ENCODE results near the gene DOK6.

DNA sequence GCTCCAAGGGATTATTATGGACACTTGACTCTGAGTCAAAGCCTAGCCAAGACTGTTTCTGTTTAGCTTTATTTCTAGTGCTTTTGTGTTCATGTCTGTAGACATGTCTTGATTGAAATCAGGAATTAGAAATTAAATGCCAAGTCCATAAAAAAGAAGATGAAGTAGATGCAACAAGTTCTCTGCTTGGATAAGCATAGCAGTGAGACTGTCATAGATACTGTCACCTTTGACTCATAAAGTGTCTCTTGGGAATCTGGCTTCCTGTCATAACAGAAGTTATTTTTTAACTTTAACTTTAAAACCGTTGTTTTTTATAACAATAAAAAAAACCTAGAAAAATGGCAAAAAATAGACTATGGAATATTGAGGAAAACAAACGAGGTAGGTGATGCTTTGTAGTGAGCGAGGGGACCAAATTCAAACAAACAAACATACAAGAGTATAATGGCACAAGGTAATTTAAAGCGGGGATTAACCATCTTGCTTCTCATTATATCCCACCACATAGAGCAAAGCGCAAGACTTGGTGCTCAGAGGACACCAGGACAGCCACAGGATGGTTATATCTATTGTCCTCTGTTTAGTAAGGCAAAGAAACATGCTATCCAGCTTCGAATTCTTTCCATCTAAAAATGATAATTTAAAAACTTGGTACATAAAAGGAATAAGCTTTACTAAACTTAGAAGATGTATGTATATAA, 482.4 kb downstream of the DOK6 start:
- no peak for TF ChIP-seq POLR2AphosphoS5 (IDR thresholded peaks at IDR 0.05; ENCODE audit: low read depth, low read length)
- no peak for TF ChIP-seq PRPF4 (IDR thresholded peaks at IDR 0.05; ENCODE audit: low read depth, low read length, poor library complexity, severe bottlenecking)
- TF ChIP-seq, protein P1, sequence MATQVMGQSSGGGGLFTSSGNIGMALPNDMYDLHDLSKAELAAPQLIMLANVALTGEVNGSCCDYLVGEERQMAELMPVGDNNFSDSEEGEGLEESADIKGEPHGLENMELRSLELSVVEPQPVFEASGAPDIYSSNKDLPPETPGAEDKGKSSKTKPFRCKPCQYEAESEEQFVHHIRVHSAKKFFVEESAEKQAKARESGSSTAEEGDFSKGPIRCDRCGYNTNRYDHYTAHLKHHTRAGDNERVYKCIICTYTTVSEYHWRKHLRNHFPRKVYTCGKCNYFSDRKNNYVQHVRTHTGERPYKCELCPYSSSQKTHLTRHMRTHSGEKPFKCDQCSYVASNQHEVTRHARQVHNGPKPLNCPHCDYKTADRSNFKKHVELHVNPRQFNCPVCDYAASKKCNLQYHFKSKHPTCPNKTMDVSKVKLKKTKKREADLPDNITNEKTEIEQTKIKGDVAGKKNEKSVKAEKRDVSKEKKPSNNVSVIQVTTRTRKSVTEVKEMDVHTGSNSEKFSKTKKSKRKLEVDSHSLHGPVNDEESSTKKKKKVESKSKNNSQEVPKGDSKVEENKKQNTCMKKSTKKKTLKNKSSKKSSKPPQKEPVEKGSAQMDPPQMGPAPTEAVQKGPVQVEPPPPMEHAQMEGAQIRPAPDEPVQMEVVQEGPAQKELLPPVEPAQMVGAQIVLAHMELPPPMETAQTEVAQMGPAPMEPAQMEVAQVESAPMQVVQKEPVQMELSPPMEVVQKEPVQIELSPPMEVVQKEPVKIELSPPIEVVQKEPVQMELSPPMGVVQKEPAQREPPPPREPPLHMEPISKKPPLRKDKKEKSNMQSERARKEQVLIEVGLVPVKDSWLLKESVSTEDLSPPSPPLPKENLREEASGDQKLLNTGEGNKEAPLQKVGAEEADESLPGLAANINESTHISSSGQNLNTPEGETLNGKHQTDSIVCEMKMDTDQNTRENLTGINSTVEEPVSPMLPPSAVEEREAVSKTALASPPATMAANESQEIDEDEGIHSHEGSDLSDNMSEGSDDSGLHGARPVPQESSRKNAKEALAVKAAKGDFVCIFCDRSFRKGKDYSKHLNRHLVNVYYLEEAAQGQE (IDR thresholded peaks at IDR 0.05; ENCODE audit: borderline replicate concordance in 1 of 2, low read depth in 1 of 2, low read length in 2 of 2): no peak
- TF ChIP-seq FOXK2 (IDR thresholded peaks at IDR 0.05): no peak
- TF ChIP-seq, protein P2, sequence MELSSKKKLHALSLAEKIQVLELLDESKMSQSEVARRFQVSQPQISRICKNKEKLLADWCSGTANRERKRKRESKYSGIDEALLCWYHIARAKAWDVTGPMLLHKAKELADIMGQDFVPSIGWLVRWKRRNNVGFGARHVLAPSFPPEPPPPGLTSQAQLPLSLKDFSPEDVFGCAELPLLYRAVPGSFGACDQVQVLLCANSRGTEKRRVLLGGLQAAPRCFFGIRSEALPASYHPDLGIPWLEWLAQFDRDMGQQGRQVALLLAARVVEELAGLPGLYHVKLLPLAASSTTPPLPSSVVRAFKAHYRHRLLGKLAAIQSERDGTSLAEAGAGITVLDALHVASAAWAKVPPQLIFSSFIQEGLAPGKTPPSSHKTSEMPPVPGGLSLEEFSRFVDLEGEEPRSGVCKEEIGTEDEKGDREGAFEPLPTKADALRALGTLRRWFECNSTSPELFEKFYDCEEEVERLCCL (CRISPR knock-in tag; IDR thresholded peaks at IDR 0.05; ENCODE audit: borderline replicate concordance): no peak
- TF ChIP-seq HNRNPL (IDR thresholded peaks at IDR 0.05; ENCODE audit: low read depth, low read length): no peak
- TF ChIP-seq ZBTB33 (CRISPR knock-in tag; IDR thresholded peaks at IDR 0.05): no peak
- no peak for TF ChIP-seq ZNF766 (CRISPR knock-in tag; IDR thresholded peaks at IDR 0.05; ENCODE audit: borderline replicate concordance)
- TF ChIP-seq SP2 (CRISPR knock-in tag; IDR thresholded peaks at IDR 0.05): no peak
- TF ChIP-seq, protein P3, sequence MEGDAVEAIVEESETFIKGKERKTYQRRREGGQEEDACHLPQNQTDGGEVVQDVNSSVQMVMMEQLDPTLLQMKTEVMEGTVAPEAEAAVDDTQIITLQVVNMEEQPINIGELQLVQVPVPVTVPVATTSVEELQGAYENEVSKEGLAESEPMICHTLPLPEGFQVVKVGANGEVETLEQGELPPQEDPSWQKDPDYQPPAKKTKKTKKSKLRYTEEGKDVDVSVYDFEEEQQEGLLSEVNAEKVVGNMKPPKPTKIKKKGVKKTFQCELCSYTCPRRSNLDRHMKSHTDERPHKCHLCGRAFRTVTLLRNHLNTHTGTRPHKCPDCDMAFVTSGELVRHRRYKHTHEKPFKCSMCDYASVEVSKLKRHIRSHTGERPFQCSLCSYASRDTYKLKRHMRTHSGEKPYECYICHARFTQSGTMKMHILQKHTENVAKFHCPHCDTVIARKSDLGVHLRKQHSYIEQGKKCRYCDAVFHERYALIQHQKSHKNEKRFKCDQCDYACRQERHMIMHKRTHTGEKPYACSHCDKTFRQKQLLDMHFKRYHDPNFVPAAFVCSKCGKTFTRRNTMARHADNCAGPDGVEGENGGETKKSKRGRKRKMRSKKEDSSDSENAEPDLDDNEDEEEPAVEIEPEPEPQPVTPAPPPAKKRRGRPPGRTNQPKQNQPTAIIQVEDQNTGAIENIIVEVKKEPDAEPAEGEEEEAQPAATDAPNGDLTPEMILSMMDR (CRISPR knock-in tag; IDR thresholded peaks at IDR 0.05): no peak
